Measurements from ENCODE around the gene FGFBP2. TPM values are rescaled to one million over a fixed set of nuclear protein-coding genes. Genes with fewer than 3 reads are reported as not detected.

FGFBP2 gene
- polyA plus RNA-seq, 3 donors = 0.61 to 1.1 TPM; not detected in 1

DNA sequence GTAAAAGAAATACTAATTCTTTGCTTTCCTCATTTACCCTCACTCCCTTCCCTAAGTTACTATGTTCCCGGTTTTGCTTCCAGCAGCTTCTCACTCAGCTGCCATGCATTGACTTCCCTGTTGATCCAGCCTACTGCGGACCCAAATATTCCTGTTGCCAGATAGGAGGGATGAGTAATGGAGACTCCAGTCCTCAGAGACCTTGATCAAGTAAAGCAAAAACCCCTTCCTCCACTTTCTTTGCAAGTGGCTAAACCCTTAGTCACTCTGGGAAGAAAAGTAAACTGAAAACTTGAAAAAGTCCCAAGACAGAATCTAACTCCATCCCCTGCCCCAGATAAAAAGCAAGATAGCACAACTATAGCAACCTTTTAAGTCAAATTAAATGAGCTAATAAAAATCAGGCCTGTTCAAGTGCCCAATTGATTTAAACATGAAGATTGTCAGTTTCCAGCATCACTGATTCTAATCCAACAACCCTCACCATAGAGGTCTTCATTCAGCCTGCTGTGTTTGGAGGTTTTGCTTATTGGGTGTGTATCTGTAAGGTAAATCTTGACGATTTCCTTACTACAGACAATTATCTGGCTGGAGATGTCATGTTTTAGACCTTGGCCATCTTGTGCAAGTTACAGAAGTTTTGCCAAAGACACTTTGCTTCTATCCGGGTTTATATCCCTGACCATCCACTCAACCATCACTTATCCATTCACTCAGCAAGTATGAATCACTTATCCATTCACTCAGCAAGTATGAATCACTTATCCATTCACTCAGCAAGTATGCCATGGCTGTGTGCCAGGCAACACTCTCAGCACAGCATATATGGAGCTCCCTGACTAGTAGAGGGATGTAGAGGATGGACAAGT is 42.0 kb downstream of the FGFBP2 start:
- Histone ChIP-seq H3K4me1 (ENCODE audit: control insufficient read depth in 1 of 2, insufficient read depth in 2 of 2, low read length in 2 of 2) (no peaks in the 10 kb centered on the region), H3K4me2 (replicated peaks; ENCODE audit: extremely low read depth, low read length, poor library complexity, severe bottlenecking) (no peak overlapping the region), H3K9me3 (replicated peaks in 1 of 2; ENCODE audit: control insufficient read depth in 1 of 2, insufficient read depth in 1 of 2, low read length in 2 of 2) (peaks cover 0 to 5% of the 10 kb centered on the region in 2 donors), H3K4me3 (replicated peaks in 1 of 3; ENCODE audit: low read depth in 2 of 3, low read length in 3 of 3) (no peak overlapping the region), H3K9ac (ENCODE audit: insufficient read depth, low read length, poor library complexity, severe bottlenecking) (no peak overlapping the region), H3K79me2 (ENCODE audit: insufficient read depth, low read length) (no peaks in the 10 kb centered on the region), H4K20me1 (ENCODE audit: insufficient read depth, low read length) (no peaks in the 10 kb centered on the region), H3K27me3 (ENCODE audit: control insufficient read depth in 2 of 2, insufficient read depth in 2 of 2, low read length in 2 of 2) (no peaks in the 10 kb centered on the region), H3K27ac (ENCODE audit: low read depth in 1 of 2, low read length in 2 of 2) (no peak overlapping the region), H2AFZ (ENCODE audit: insufficient read depth, low read depth, low read length, poor library complexity, severe bottlenecking) (no peak overlapping the region), H3K36me3 (replicated peaks in 1 of 2; ENCODE audit: control insufficient read depth in 1 of 2, insufficient read depth in 2 of 2, low read length in 2 of 2) (no peaks in the 10 kb centered on the region)
- no CpG with 5 or more reads among the region's 4 CpGs for WGBS (ENCODE audit: insufficient coverage)
- Mint-ChIP-seq H3K9me3 (peaks cover 0 to 5% (median 3%) of the 10 kb centered on the region in 7 donors), H3K4me3 (no peak overlapping the region), H3K36me3 (no peaks in the 10 kb centered on the region), H3K4me1 (no peaks in the 10 kb centered on the region), H3K27ac (no peak overlapping the region), H3K27me3 (ENCODE audit: low read depth in 3 of 3) (peaks cover 3 to 7% (median 5%) of the 10 kb centered on the region in 3 donors)
- TF ChIP-seq, protein P1, sequence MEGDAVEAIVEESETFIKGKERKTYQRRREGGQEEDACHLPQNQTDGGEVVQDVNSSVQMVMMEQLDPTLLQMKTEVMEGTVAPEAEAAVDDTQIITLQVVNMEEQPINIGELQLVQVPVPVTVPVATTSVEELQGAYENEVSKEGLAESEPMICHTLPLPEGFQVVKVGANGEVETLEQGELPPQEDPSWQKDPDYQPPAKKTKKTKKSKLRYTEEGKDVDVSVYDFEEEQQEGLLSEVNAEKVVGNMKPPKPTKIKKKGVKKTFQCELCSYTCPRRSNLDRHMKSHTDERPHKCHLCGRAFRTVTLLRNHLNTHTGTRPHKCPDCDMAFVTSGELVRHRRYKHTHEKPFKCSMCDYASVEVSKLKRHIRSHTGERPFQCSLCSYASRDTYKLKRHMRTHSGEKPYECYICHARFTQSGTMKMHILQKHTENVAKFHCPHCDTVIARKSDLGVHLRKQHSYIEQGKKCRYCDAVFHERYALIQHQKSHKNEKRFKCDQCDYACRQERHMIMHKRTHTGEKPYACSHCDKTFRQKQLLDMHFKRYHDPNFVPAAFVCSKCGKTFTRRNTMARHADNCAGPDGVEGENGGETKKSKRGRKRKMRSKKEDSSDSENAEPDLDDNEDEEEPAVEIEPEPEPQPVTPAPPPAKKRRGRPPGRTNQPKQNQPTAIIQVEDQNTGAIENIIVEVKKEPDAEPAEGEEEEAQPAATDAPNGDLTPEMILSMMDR (IDR thresholded peaks at IDR 0.05) = no peak
- no peak for DNase-seq
- intact Hi-C loops (cut with micrococcal nuclease) = no loop called here

DNA sequence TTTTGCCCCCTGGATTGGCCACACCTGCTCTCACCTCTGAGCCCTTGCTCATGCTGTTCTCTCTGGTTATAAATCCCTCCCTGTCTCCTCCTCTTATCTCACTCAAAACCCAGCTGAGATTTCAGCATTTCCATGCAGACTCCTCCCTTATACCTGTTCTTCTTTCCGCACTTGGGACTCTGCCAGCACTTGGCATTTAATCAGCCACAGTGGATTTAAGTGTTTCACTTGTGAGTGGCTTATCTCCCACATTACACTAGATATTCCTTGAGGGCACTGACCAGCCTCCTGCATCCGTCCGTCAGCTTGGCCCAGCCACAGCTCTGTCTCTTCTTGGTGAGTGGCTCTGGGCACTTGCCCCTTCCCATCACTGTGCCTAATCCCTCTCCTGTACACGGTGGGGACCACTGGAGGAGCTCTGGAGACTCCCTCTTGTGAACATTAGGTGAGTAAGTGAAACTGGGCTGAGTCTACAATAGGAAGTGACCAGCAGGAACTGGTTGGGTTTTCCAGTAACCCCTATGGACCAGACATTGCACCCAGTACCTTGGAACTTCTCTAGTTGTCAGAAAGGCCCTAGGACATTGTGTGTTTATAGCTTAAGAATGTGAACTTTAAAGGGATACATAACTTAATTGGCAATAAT is 44.4 kb downstream of the FGFBP2 start:
- WGBS (ENCODE audit: insufficient coverage) = 100% methylated on average over 2 of the region's 4 CpGs
- Mint-ChIP-seq H3K27ac (peak overlapping the region in 1 of 7 donors; percentile 35), H3K27me3 (ENCODE audit: low read depth in 3 of 3) (peaks cover 3 to 6% (median 5%) of the 10 kb centered on the region in 3 donors), H3K4me1 (no peaks in the 10 kb centered on the region), H3K4me3 (no peak overlapping the region), H3K36me3 (no peaks in the 10 kb centered on the region), H3K9me3 (peaks cover 3 to 8% (median 5%) of the 10 kb centered on the region in 7 donors)
- TF ChIP-seq, protein P1 (IDR thresholded peaks at IDR 0.05) = no peak
- Histone ChIP-seq H3K9me3 (replicated peaks in 1 of 2; ENCODE audit: control insufficient read depth in 1 of 2, insufficient read depth in 1 of 2, low read length in 2 of 2) (peaks cover 0 to 5% of the 10 kb centered on the region in 2 donors), H3K36me3 (replicated peaks in 1 of 2; ENCODE audit: control insufficient read depth in 1 of 2, insufficient read depth in 2 of 2, low read length in 2 of 2) (no peaks in the 10 kb centered on the region), H3K4me3 (replicated peaks in 1 of 3; ENCODE audit: low read depth in 2 of 3, low read length in 3 of 3) (no peak overlapping the region), H3K4me2 (replicated peaks; ENCODE audit: extremely low read depth, low read length, poor library complexity, severe bottlenecking) (no peak overlapping the region), H3K9ac (ENCODE audit: insufficient read depth, low read length, poor library complexity, severe bottlenecking) (no peak overlapping the region), H3K4me1 (ENCODE audit: control insufficient read depth in 1 of 2, insufficient read depth in 2 of 2, low read length in 2 of 2) (no peaks in the 10 kb centered on the region), H3K27ac (ENCODE audit: low read depth in 1 of 2, low read length in 2 of 2) (no peak overlapping the region), H4K20me1 (ENCODE audit: insufficient read depth, low read length) (no peaks in the 10 kb centered on the region), H3K79me2 (ENCODE audit: insufficient read depth, low read length) (no peaks in the 10 kb centered on the region), H2AFZ (ENCODE audit: insufficient read depth, low read depth, low read length, poor library complexity, severe bottlenecking) (no peak overlapping the region), H3K27me3 (ENCODE audit: control insufficient read depth in 2 of 2, insufficient read depth in 2 of 2, low read length in 2 of 2) (no peaks in the 10 kb centered on the region)
- intact Hi-C loops (cut with micrococcal nuclease) = no loop called here
- DNase-seq = no peak

All from CD14-positive monocyte (primary cell).